Activated CD8-positive, alpha-beta T cell treated with anti-CD3 and anti-CD28 coated beads, Interleukin-2, amount 10 ng/mL, durations not matched to agents 7 days and 5 days (primary cell): ENCODE results near the gene PROM1. TPM values are rescaled to one million over a fixed set of nuclear protein-coding genes. Genes with fewer than 3 reads are reported as not detected.
A peak's percentile ranks its signal among the peaks of the same experiment; 100 is the strongest.

Experiments
- ATAC-seq: fragments of 150-1000 bp; cut with Tn5 transposase; one replicate; pipeline ENCODE4 v1.10.0; 2021; ENCODE audit warnings: moderate library complexity
- CTCF ChIA-PET: fragments of 350-600 bp; sonication (Branson Sonifier 250); formaldehyde crosslinking; loops from one replicate; lab custom pipeline; 2021; ENCODE audit warnings: antibody characterized with exemption; lab: Charles Lee
- POLR2A ChIA-PET: fragments of 350-600 bp; sonication (Branson Sonifier 250); formaldehyde crosslinking; loops from one replicate; lab custom pipeline; 2021; ENCODE audit warnings: antibody characterized with exemption; lab: Charles Lee
- DNase-seq: peaks from one replicate; pipeline ENCODE4 v3.0.0-alpha.2; 2020
- H3K27ac Mint-ChIP-seq: one replicate; pipeline ENCODE4 v1.8.0; 2021; ENCODE audit warnings: mild to moderate bottlenecking, mixed read lengths
- H3K27me3 Mint-ChIP-seq: one replicate; pipeline ENCODE4 v1.8.0; 2021; ENCODE audit warnings: low read depth, mixed read lengths
- H3K36me3 Mint-ChIP-seq: one replicate; pipeline ENCODE4 v1.8.0; 2021; ENCODE audit warnings: low read depth, mixed read lengths
- H3K4me1 Mint-ChIP-seq: one replicate; pipeline ENCODE4 v1.8.0; 2021; ENCODE audit warnings: low read depth, mixed read lengths
- H3K4me3 Mint-ChIP-seq: one replicate; pipeline ENCODE4 v1.8.0; 2021; ENCODE audit warnings: mild to moderate bottlenecking, mixed read lengths
- H3K9me3 Mint-ChIP-seq: one replicate; pipeline ENCODE4 v1.8.0; 2022; ENCODE audit warnings: mixed read lengths; ENCODE audit not compliant: insufficient read depth
- total RNA-seq, 2 experiments: library from RNA; stranded (reverse); gene quantifications; one replicate each; pipeline ENCODE4 v1.2.3, GENCODE V29; 2021

Gene PROM1
- total RNA-seq, 2 experiments from 2014 or later = not detected

DNA sequence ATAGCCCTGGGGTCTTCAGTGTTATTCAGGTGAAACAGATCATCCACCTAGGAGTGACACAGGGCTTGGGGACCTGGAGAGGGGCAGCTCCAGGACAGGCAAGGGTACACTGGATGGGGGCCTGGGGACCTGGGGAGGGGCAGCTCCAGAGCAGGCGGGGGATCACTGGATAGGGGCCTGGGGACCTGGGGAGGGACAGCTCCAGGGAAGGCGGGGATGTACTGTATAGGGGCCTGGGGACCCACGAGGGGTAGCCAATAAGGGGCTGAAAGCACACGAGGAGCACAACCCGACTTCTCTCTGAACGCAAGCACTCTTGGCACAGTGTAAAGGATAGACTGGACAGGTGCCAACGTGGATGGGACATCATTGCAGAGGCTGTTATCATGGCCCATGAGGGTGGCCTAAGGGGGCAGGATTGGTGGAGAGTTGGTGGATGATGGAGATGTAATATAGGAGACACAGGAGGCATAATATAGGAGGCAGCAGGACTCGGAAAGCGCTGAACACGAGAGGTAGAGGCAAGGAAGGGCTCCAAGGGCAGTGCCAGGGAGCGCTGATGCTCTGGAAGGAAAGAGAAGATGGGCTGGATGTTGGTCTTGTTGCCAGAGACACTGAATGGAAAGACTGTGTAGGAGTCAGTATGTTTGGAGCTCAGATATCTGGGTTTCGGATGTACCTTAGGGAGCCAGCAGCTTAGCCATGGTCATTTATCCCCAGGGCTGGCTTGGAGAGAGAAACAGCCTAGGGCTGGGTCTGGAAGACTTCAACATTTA lies 82.9 kb downstream of the PROM1 start:
- H3K9me3 Mint-ChIP-seq = no peaks in the 10 kb centered on the region
- H3K4me1 Mint-ChIP-seq = no peaks in the 10 kb centered on the region
- ChIA-PET CTCF (interaction anchor here (0.6 to 3.5 kb wide), 27 partner anchors 8 to 319 kb away, joined by 3 to 98 read pairs (median 4); partner anchors contain the start of genes FAM200B and FGFBP2), POLR2A (no interaction called here)
- peaks cover 12% of the 10 kb centered on the region for H3K27me3 Mint-ChIP-seq
- H3K36me3 Mint-ChIP-seq = no peaks in the 10 kb centered on the region
- ATAC-seq (peak; percentile 36), DNase-seq (no peak)
- H3K27ac Mint-ChIP-seq = no peak overlapping the region
- no peak overlapping the region for H3K4me3 Mint-ChIP-seq

- DNase-seq (no peak), ATAC-seq (no peak)
- CTCF ChIA-PET = interaction anchor here (1.7 to 3.6 kb wide), 3 partner anchors 33 to 191 kb away, joined by 8 to 28 read pairs (median 8); no protein-coding TSS in a partner anchor
- POLR2A ChIA-PET = no interaction called here
- H3K4me1 Mint-ChIP-seq = peaks cover 3% of the 10 kb centered on the region
- peaks cover 22% of the 10 kb centered on the region for H3K27me3 Mint-ChIP-seq
- H3K4me3 Mint-ChIP-seq = no peak overlapping the region
- no peaks in the 10 kb centered on the region for H3K9me3 Mint-ChIP-seq
- no peaks in the 10 kb centered on the region for H3K36me3 Mint-ChIP-seq
- H3K27ac Mint-ChIP-seq = no peak overlapping the region
Measured at GRCh38 chr4:15996773-15997172, 87.0 kb downstream of the PROM1 start.

GRCh38 chr4:15995826-15996225 lies 88.0 kb downstream of the PROM1 start:
- CTCF ChIA-PET = interaction anchor here (1.7 to 3.6 kb wide), 4 partner anchors 32 to 190 kb away, joined by 5 to 28 read pairs (median 8); no protein-coding TSS in a partner anchor
- POLR2A ChIA-PET = no interaction called here
- Mint-ChIP-seq H3K4me1 (peaks cover 3% of the 10 kb centered on the region), H3K4me3 (no peak overlapping the region), H3K27me3 (peaks cover 26% of the 10 kb centered on the region), H3K36me3 (no peaks in the 10 kb centered on the region), H3K27ac (no peak overlapping the region), H3K9me3 (no peaks in the 10 kb centered on the region)
- DNase-seq = no peak
- ATAC-seq = no peak

- H3K4me1 Mint-ChIP-seq = peaks cover 7% of the 10 kb centered on the region
- peaks cover 42% of the 10 kb centered on the region for H3K27me3 Mint-ChIP-seq
- H3K27ac Mint-ChIP-seq = no peak overlapping the region
- ATAC-seq (no peak), DNase-seq (no peak)
- no peak overlapping the region for H3K4me3 Mint-ChIP-seq
- no peaks in the 10 kb centered on the region for H3K36me3 Mint-ChIP-seq
- no peaks in the 10 kb centered on the region for H3K9me3 Mint-ChIP-seq
- ChIA-PET POLR2A (no interaction called here), CTCF (interaction anchor here (1.7 kb wide), 1 partner anchor 9 kb away, joined by 6 read pairs; no protein-coding TSS in a partner anchor)
Measured at GRCh38 chr4:15992167-15992485, 91.7 kb downstream of the PROM1 start.

DNA sequence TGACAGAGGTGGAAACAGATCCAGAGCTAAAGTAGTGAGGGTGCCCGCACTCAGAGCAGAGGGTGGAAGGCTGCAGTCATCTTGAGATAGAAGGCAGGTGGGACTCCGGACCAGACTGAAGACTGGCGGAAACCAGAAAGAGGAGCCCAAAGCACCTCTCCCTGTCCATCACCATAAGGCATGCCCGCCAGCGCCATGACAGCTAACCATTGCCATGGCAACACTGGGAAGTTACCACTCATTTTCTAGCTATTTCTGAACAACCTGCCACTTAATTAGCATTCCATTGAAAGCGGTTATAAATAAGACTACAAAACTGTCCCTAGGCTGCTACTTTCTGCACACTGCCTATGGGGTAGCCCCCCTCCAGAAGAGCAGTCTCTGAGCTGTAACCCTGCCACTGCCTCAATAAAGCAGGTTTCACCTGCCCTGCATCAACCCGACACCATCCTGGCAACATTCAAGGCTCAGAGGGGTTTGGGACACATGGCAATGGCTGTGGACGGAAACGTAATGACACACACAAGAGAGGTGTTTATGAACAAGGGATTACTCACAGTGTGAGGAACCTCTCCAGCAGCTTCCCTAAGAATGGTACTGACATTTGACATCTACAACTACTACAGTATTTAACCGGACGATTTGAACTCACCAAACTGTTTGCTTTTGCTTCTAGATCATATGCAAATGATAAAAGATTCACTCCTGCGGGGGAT lies 93.1 kb downstream of the PROM1 start:
- peaks cover 7% of the 10 kb centered on the region for H3K4me1 Mint-ChIP-seq
- no peak for DNase-seq
- no peaks in the 10 kb centered on the region for H3K9me3 Mint-ChIP-seq
- ChIA-PET CTCF (interaction anchor here (3.0 kb wide), 1 partner anchor 11 kb away, joined by 13 read pairs; no protein-coding TSS in a partner anchor), POLR2A (no interaction called here)
- peaks cover 44% of the 10 kb centered on the region for H3K27me3 Mint-ChIP-seq
- ATAC-seq = no peak
- H3K36me3 Mint-ChIP-seq = no peaks in the 10 kb centered on the region
- no peak overlapping the region for H3K4me3 Mint-ChIP-seq
- no peak overlapping the region for H3K27ac Mint-ChIP-seq

DNA sequence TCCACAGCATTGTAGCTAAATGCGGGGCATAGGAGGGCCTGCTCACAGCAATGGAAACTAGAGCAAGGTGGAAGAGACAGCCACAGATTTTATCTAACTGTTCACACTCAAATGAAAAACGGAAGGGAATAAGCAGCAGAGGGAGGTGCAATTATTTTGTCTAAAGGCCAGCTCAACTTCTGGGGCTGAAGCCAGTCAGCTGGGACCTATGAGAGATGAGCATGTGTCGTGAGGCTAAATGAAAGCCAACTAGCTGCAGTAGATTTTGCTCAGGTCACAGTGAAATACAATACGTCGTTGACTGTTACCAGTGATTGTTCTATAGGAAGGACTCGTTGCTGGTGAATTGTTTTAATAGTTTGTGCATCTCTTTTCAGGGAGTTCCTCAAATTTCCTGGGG lies 94.4 kb downstream of the PROM1 start:
- DNase-seq (no peak), ATAC-seq (no peak)
- no peak overlapping the region for H3K27ac Mint-ChIP-seq
- no peak overlapping the region for H3K4me3 Mint-ChIP-seq
- CTCF ChIA-PET = interaction anchor here (1.5 to 3.0 kb wide), 3 partner anchors 12 to 106 kb away, joined by 4 to 13 read pairs (median 8); no protein-coding TSS in a partner anchor
- peaks cover 36% of the 10 kb centered on the region for H3K27me3 Mint-ChIP-seq
- no peaks in the 10 kb centered on the region for H3K9me3 Mint-ChIP-seq
- no peaks in the 10 kb centered on the region for H3K36me3 Mint-ChIP-seq
- H3K4me1 Mint-ChIP-seq = peaks cover 7% of the 10 kb centered on the region
- POLR2A ChIA-PET = interaction anchor here (0.6 kb wide), 1 partner anchor 9 kb away, joined by 3 read pairs; no protein-coding TSS in a partner anchor

GRCh38 chr4:15988222-15988621 lies 95.6 kb downstream of the PROM1 start:
- ATAC-seq = no peak
- H3K27me3 Mint-ChIP-seq = peaks cover 45% of the 10 kb centered on the region

GRCh38 chr4:15986907-15987306 lies 96.9 kb downstream of the PROM1 start:
- H3K27me3 Mint-ChIP-seq = peaks cover 46% of the 10 kb centered on the region
- no peak for ATAC-seq
- no peaks in the 10 kb centered on the region for H3K36me3 Mint-ChIP-seq
- H3K4me3 Mint-ChIP-seq = no peak overlapping the region
- H3K9me3 Mint-ChIP-seq = no peaks in the 10 kb centered on the region
- ChIA-PET POLR2A (interaction anchor here (0.5 kb wide), 1 partner anchor 191 kb away, joined by 3 read pairs; no protein-coding TSS in a partner anchor), CTCF (interaction anchor here (1.4 to 1.8 kb wide), 2 partner anchors 14 to 181 kb away, joined by 3 to 6 read pairs; no protein-coding TSS in a partner anchor)
- peaks cover 6% of the 10 kb centered on the region for H3K4me1 Mint-ChIP-seq
- no peak for DNase-seq
- no peak overlapping the region for H3K27ac Mint-ChIP-seq

More at GRCh38 chr4:15988222-15988621, 95.6 kb downstream of the PROM1 start:
- Mint-ChIP-seq H3K9me3 (no peaks in the 10 kb centered on the region), H3K36me3 (no peaks in the 10 kb centered on the region), H3K4me1 (peaks cover 7% of the 10 kb centered on the region), H3K27ac (no peak overlapping the region), H3K4me3 (no peak overlapping the region)
- DNase-seq = no peak
- ChIA-PET CTCF (interaction anchor here (1.5 to 3.0 kb wide), 3 partner anchors 13 to 105 kb away, joined by 4 to 13 read pairs (median 8); no protein-coding TSS in a partner anchor), POLR2A (no interaction called here)

DNA sequence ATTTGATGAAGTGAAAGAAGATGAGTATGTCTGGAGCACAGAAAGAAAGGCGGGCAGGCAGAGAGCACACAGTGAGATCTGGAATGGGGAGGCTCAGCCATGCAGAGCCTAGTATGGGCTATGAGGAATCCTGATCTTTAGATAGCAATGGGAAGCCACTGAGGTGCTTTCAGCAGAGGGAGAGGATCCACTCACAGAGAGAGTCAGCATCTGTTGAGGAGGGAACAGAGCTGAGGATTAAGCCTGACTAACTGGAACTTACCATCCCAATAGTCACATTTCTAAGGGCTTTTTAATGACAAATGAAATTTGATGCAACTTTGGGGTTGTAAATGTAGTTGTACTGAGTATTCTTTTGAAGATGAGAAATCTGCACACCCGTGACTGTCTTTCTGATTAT lies 100.2 kb downstream of the PROM1 start:
- ChIA-PET CTCF (no interaction called here), POLR2A (no interaction called here)
- Mint-ChIP-seq H3K4me3 (no peak overlapping the region), H3K27me3 (peaks cover 28% of the 10 kb centered on the region), H3K9me3 (no peaks in the 10 kb centered on the region), H3K27ac (no peak overlapping the region), H3K4me1 (peaks cover 4% of the 10 kb centered on the region), H3K36me3 (no peaks in the 10 kb centered on the region)
- DNase-seq (no peak), ATAC-seq (no peak)

DNA sequence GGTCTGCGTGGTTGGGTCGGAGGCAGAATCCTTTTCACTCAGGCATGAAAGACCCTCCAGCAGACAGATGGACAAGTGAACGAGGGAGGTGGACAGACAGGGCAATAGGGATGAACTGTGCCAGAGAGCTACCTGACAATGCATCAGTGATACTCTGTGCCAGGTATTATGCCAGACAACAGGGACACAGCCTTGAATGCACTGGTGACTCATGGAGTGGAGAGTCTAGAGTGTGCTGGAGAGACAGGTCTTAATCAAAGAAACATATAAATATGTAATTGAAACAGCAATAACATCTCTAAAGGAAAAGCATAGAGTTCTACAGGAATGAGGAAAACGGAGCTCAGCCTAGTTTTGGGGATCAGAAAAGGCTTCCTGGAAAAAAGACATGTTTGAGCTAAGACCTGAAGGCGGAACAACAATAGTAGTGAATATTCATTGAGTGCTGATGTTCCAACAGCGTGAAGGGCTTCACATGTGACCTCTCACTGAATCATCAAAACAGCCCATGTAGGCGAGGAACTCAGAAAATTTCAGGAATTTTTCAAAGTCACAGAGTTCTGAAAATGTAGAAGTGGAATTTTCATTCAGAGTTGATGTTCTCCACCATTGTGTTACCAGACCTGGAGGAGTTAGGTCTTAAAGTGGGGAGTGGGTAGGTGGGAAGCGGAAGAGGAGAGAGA lies 100.8 kb downstream of the PROM1 start:
- CTCF ChIA-PET = interaction anchor here (1.0 kb wide), 1 partner anchor 19 kb away, joined by 3 read pairs; no protein-coding TSS in a partner anchor
- Mint-ChIP-seq H3K27ac (no peak overlapping the region), H3K4me1 (peaks cover under 1% of the 10 kb centered on the region), H3K36me3 (no peaks in the 10 kb centered on the region), H3K9me3 (no peaks in the 10 kb centered on the region), H3K4me3 (no peak overlapping the region), H3K27me3 (peaks cover 27% of the 10 kb centered on the region)
- DNase-seq = no peak
- POLR2A ChIA-PET = no interaction called here
- no peak for ATAC-seq
